SK-N-MC (cell line): ENCODE results near the gene PTDSS2.
"Not testable (repeated sequence)": the region's sequence is repeated elsewhere in the genome, so short reads cannot be mapped to it uniquely, and the experiment has no call there.

Experiments
- DNase-seq: peaks from one replicate; pipeline ENCODE4 v3.0.0-alpha.2; 2011; ENCODE audit warnings: low read depth, low spot score
- H3K27ac ChIP-seq: fragments of 200-600 bp; sonication (generic); 2 replicates; pipeline ENCODE4 v1.5.1; 2016; ENCODE audit warnings: mixed run types
- H3K36me3 ChIP-seq: fragments of 200-600 bp; sonication (generic); 2 replicates; pipeline ENCODE4 v1.6.1; 2017; ENCODE audit warnings: antibody characterized with exemption, low read length, mixed read lengths; ENCODE audit not compliant: insufficient read depth
- H3K4me3 ChIP-seq: fragments of 200-600 bp; sonication (generic); 2 replicates; pipeline ENCODE4 v1.5.1; 2016
- H3K9ac ChIP-seq: fragments of 200-600 bp; sonication (generic); 2 replicates; pipeline ENCODE4 v1.8.0; 2017; ENCODE audit warnings: mixed run types, mixed read lengths; ENCODE audit not compliant: insufficient read length
- H3K9me3 ChIP-seq: fragments of 200-600 bp; sonication (generic); 2 replicates; pipeline ENCODE4 v1.6.1; 2017; ENCODE audit warnings: low read depth, mild to moderate bottlenecking, antibody characterized with exemption, low read length, moderate library complexity, mixed read lengths
- EZH2 ChIP-seq: fragments of 200-600 bp; sonication (generic); IDR thresholded peaks from one replicate; pipeline ENCODE4 v1.6.1; 2017; ENCODE audit warnings: antibody characterized with exemption
- FOXP2 ChIP-seq: optimal IDR thresholded peaks from 2 replicates; pipeline ENCODE3; 2011; ENCODE audit warnings: mild to moderate bottlenecking, moderate library complexity; ENCODE audit not compliant: insufficient read depth; ENCODE audit errors: extremely low read length, control extremely low read depth
- POLR2AphosphoS5 ChIP-seq: IDR thresholded peaks from 2 replicates; pipeline ENCODE4 v1.6.1; 2012; ENCODE audit warnings: mild to moderate bottlenecking, low read depth, low read length, borderline replicate concordance

The PTDSS2 gene

GRCh38 chr11:508956-509355 lies 58.9 kb downstream of the PTDSS2 start:
- TF ChIP-seq EZH2, result no peak
- TF ChIP-seq FOXP2, result no peak
- TF ChIP-seq POLR2AphosphoS5, result no peak

GRCh38 chr11:512761-513595 lies 62.9 kb downstream of the PTDSS2 start:
- TF ChIP-seq EZH2, result no peak
- TF ChIP-seq POLR2AphosphoS5, result no peak
- TF ChIP-seq FOXP2, result no peak
- H3K36me3 ChIP-seq, result peaks cover 7% of the 10 kb centered on the region; the same call in 1 of the 2 replicates
- DNase-seq, result no peak

More at GRCh38 chr11:508956-509355, 58.9 kb downstream of the PTDSS2 start:
- no peak for DNase-seq
- H3K36me3 ChIP-seq, result peaks cover 10% of the 10 kb centered on the region; the same call in 1 of the 2 replicates
- no peak overlapping the region for H3K4me3 ChIP-seq
- no peak overlapping the region for H3K9ac ChIP-seq
- H3K27ac ChIP-seq, result no peak overlapping the region
- H3K9me3 ChIP-seq, result no peaks in the 10 kb centered on the region

GRCh38 chr11:514606-515005 lies 64.5 kb downstream of the PTDSS2 start:
- peaks cover 4% of the 10 kb centered on the region; the same call in 1 of the 2 replicates for H3K36me3 ChIP-seq
- TF ChIP-seq EZH2 (no peak), POLR2AphosphoS5 (no peak), FOXP2 (no peak)
- H3K4me3 ChIP-seq, result no peak overlapping the region
- no peak for DNase-seq
- H3K27ac ChIP-seq, result no peak overlapping the region
- H3K9ac ChIP-seq, result no peak overlapping the region
- no peaks in the 10 kb centered on the region for H3K9me3 ChIP-seq

More at GRCh38 chr11:512761-513595, 62.9 kb downstream of the PTDSS2 start:
- H3K9me3 ChIP-seq, result no peaks in the 10 kb centered on the region
- H3K4me3 ChIP-seq, result no peak overlapping the region
- no peak overlapping the region for H3K9ac ChIP-seq
- no peak overlapping the region for H3K27ac ChIP-seq

GRCh38 chr11:515131-515530 lies 65.1 kb downstream of the PTDSS2 start:
- no peak for DNase-seq
- TF ChIP-seq POLR2AphosphoS5, result no peak
- TF ChIP-seq EZH2, result no peak
- TF ChIP-seq FOXP2, result no peak
- Histone ChIP-seq H3K9me3 (no peaks in the 10 kb centered on the region), H3K27ac (no peak overlapping the region), H3K4me3 (no peak overlapping the region), H3K9ac (no peak overlapping the region), H3K36me3 (no peaks in the 10 kb centered on the region; the same call in 1 of the 2 replicates)

- Histone ChIP-seq H3K9ac (no peak overlapping the region), H3K9me3 (no peaks in the 10 kb centered on the region), H3K4me3 (no peak overlapping the region), H3K27ac (no peak overlapping the region), H3K36me3 (no peaks in the 10 kb centered on the region)
- TF ChIP-seq EZH2 (no peak), FOXP2 (no peak), POLR2AphosphoS5 (no peak)
- no peak for DNase-seq
Observed at GRCh38 chr11:516400-516799, 66.3 kb downstream of the PTDSS2 start.

- DNase-seq, H3K4me3 ChIP-seq, H3K27ac ChIP-seq, H3K36me3 ChIP-seq, H3K9me3 ChIP-seq, H3K9ac ChIP-seq: not testable (repeated sequence)
Observed at GRCh38 chr11:516918-517685, 67.0 kb downstream of the PTDSS2 start.

- no peak for TF ChIP-seq FOXP2
- peak; percentile 63; the same call in 1 of the 2 replicates for TF ChIP-seq POLR2AphosphoS5
- Histone ChIP-seq H3K4me3 (peak overlapping the region; percentile 78), H3K9ac (peak overlapping the region; percentile 57), H3K27ac (no peak overlapping the region), H3K36me3 (no peaks in the 10 kb centered on the region), H3K9me3 (no peaks in the 10 kb centered on the region)
- DNase-seq, result no peak
Observed at GRCh38 chr11:518463-519202, 68.6 kb downstream of the PTDSS2 start.
